ENCODE measurements around the gene AFDN.

The AFDN gene

DNA sequence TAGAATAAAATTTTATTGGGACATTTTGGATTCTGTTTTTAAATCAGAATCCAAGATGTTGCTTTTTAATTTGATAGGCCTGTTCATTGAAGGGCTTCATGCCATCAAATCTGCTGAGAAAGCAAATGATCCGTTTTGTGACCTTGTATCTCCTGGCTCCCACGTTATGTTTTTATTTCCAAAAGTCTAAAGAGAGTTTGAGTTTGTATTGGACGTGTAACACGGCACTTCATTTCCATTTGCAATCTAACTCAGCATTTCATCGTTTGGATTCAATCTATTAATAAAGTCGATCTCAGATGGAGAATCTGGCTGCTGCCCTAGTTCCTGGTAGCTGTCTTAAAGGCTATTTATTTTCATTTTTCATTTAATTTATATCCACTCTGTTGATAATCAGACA is 187.7 kb downstream of the AFDN start:
- Histone ChIP-seq H3K4me3 (ENCODE audit: low read length, poor library complexity, severe bottlenecking) (no peak overlapping the region), H3K4me1 (ENCODE audit: insufficient read depth, low read length, poor library complexity, severe bottlenecking) (no peaks in the 10 kb centered on the region), H3K9me3 (ENCODE audit: insufficient read depth, low read depth, low read length) (peaks cover 18% of the 10 kb centered on the region; the same call in 1 of the 2 replicates), H3K36me3 (ENCODE audit: insufficient read depth, low read length) (no peaks in the 10 kb centered on the region), H3K79me2 (ENCODE audit: insufficient read depth, low read length) (no peaks in the 10 kb centered on the region), H3K27me3 (ENCODE audit: insufficient read depth, low read length, poor library complexity, severe bottlenecking) (no peaks in the 10 kb centered on the region), H3K9me2 (replicated peaks; ENCODE audit: low read depth, low read length) (no peaks in the 10 kb centered on the region), H3K9ac (ENCODE audit: low read depth, low read length, poor library complexity, severe bottlenecking) (no peak overlapping the region), H4K20me1 (ENCODE audit: insufficient read depth, low read length, poor library complexity, severe bottlenecking) (no peaks in the 10 kb centered on the region), H2AFZ (ENCODE audit: low read length) (no peak overlapping the region), H3F3A (ENCODE audit: low read depth) (no peaks in the 10 kb centered on the region), H3K4me2 (ENCODE audit: low read depth, low read length, poor library complexity, severe bottlenecking) (no peak overlapping the region)
- TF ChIP-seq, protein P1, sequence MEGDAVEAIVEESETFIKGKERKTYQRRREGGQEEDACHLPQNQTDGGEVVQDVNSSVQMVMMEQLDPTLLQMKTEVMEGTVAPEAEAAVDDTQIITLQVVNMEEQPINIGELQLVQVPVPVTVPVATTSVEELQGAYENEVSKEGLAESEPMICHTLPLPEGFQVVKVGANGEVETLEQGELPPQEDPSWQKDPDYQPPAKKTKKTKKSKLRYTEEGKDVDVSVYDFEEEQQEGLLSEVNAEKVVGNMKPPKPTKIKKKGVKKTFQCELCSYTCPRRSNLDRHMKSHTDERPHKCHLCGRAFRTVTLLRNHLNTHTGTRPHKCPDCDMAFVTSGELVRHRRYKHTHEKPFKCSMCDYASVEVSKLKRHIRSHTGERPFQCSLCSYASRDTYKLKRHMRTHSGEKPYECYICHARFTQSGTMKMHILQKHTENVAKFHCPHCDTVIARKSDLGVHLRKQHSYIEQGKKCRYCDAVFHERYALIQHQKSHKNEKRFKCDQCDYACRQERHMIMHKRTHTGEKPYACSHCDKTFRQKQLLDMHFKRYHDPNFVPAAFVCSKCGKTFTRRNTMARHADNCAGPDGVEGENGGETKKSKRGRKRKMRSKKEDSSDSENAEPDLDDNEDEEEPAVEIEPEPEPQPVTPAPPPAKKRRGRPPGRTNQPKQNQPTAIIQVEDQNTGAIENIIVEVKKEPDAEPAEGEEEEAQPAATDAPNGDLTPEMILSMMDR (conservative IDR thresholded peaks at IDR 0.05; ENCODE audit: low read length): no peak
- TF ChIP-seq EZH2phosphoT487 (IDR thresholded peaks at IDR 0.05; ENCODE audit: borderline replicate concordance): no peak

DNA sequence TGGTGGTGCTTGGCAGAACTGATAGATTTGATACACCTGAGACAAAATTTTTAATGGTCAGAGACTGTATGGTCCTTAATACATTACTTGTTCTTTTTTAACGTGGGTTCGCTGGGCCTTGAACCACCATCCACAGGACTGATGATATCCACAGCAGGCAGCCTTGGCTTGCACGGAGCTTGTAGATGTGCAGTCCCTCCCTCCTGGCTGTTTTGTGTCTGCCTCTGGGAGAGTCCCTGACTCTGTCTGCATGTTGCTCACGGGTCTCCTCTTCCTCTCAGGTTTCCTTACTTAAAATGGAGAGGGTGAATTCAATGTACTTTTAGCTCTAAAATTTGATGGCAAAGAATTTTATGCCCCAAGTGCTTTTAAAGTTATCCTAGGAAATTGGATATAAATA is 188.3 kb downstream of the AFDN start:
- H3F3A ChIP-seq (ENCODE audit: low read depth): no peaks in the 10 kb centered on the region
- no peaks in the 10 kb centered on the region for H3K36me3 ChIP-seq (ENCODE audit: insufficient read depth, low read length)
- H3K79me2 ChIP-seq (ENCODE audit: insufficient read depth, low read length): no peaks in the 10 kb centered on the region
- H2AFZ ChIP-seq (ENCODE audit: low read length): no peak overlapping the region
- H3K4me1 ChIP-seq (ENCODE audit: insufficient read depth, low read length, poor library complexity, severe bottlenecking): no peaks in the 10 kb centered on the region
- no peak overlapping the region for H3K4me2 ChIP-seq (ENCODE audit: low read depth, low read length, poor library complexity, severe bottlenecking)
- no peak overlapping the region for H3K9ac ChIP-seq (ENCODE audit: low read depth, low read length, poor library complexity, severe bottlenecking)
- no peaks in the 10 kb centered on the region for H3K27me3 ChIP-seq (ENCODE audit: insufficient read depth, low read length, poor library complexity, severe bottlenecking)
- H3K4me3 ChIP-seq (ENCODE audit: low read length, poor library complexity, severe bottlenecking): no peak overlapping the region
- no peaks in the 10 kb centered on the region for H3K9me2 ChIP-seq (replicated peaks; ENCODE audit: low read depth, low read length)
- TF ChIP-seq, protein P1 (conservative IDR thresholded peaks at IDR 0.05; ENCODE audit: low read length): no peak
- no peak for TF ChIP-seq EZH2phosphoT487 (IDR thresholded peaks at IDR 0.05; ENCODE audit: borderline replicate concordance)
- H3K9me3 ChIP-seq (ENCODE audit: insufficient read depth, low read depth, low read length): peaks cover 17% of the 10 kb centered on the region; the same call in 1 of the 2 replicates
- no peaks in the 10 kb centered on the region for H4K20me1 ChIP-seq (ENCODE audit: insufficient read depth, low read length, poor library complexity, severe bottlenecking)

DNA sequence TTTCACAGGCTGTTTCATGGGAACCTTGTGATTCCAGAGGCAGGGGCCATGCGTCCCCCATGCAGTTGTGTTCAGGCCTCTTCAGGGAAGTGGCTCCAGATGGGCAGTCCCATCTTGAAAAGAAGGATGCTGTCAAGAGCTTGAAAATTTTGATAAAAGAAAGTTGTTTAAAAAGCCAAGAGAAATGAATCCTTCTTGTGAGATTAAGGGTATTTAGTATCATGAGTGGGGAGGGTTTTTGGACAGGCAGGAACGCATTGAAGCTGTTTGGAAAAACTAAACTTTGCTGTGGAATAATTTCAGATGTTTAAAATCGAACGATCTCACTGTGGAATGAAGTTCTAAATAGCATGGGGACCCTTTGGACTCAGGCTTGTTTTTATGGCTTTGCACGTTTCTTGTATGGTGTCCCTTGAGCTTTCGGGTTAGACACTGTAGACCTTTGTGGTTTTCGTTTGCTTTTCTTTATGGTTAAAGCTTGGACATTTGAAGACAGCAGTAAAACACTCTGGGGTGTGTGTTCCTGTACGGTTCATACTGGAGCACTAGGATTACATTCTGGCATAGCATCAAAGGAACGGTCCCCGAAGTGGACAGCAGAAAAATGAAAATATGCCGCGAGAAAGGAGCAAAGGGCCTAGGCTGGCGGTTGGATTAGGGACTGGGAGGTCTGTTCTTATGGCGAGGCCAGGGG is 188.9 kb downstream of the AFDN start:
- no peaks in the 10 kb centered on the region for H3K27me3 ChIP-seq (ENCODE audit: insufficient read depth, low read length, poor library complexity, severe bottlenecking)
- no peaks in the 10 kb centered on the region for H3K4me1 ChIP-seq (ENCODE audit: insufficient read depth, low read length, poor library complexity, severe bottlenecking)
- no peaks in the 10 kb centered on the region for H3K36me3 ChIP-seq (ENCODE audit: insufficient read depth, low read length)
- TF ChIP-seq, protein P1 (conservative IDR thresholded peaks at IDR 0.05; ENCODE audit: low read length): no peak
- TF ChIP-seq EZH2phosphoT487 (IDR thresholded peaks at IDR 0.05; ENCODE audit: borderline replicate concordance): no peak
- H3F3A ChIP-seq (ENCODE audit: low read depth): no peaks in the 10 kb centered on the region
- no peak overlapping the region for H3K4me2 ChIP-seq (ENCODE audit: low read depth, low read length, poor library complexity, severe bottlenecking)
- H4K20me1 ChIP-seq (ENCODE audit: insufficient read depth, low read length, poor library complexity, severe bottlenecking): no peaks in the 10 kb centered on the region
- H3K9me2 ChIP-seq (replicated peaks; ENCODE audit: low read depth, low read length): no peaks in the 10 kb centered on the region
- H3K9me3 ChIP-seq (ENCODE audit: insufficient read depth, low read depth, low read length): peaks cover 17% of the 10 kb centered on the region; the same call in 1 of the 2 replicates
- H2AFZ ChIP-seq (ENCODE audit: low read length): no peak overlapping the region
- H3K79me2 ChIP-seq (ENCODE audit: insufficient read depth, low read length): no peaks in the 10 kb centered on the region
- H3K4me3 ChIP-seq (ENCODE audit: low read length, poor library complexity, severe bottlenecking): no peak overlapping the region
- no peak overlapping the region for H3K9ac ChIP-seq (ENCODE audit: low read depth, low read length, poor library complexity, severe bottlenecking)
